IPS-18a (cell line): Measurements from ENCODE around the gene ZPR1.

Source experiments
- H3K27ac ChIP-seq: one replicate; pipeline ENCODE4 v1.5.1; 2013; ENCODE audit warnings: low read length
- H3K27me3 ChIP-seq: one replicate; pipeline ENCODE4 v1.6.1; 2013; ENCODE audit warnings: mild to moderate bottlenecking, low read length; ENCODE audit not compliant: control insufficient read depth, insufficient read depth
- H3K36me3 ChIP-seq: one replicate; pipeline ENCODE4 v1.6.1; 2013; ENCODE audit warnings: low read depth, low read length; ENCODE audit not compliant: control insufficient read depth
- H3K4me1 ChIP-seq: one replicate; pipeline ENCODE4 v1.6.1; 2013; ENCODE audit warnings: low read depth, low read length; ENCODE audit not compliant: control insufficient read depth
- H3K4me3 ChIP-seq: one replicate; pipeline ENCODE4 v1.5.1; 2013; ENCODE audit warnings: low read length
- H3K9ac ChIP-seq: one replicate; pipeline ENCODE4 v1.6.1; 2013; ENCODE audit warnings: mild to moderate bottlenecking, low read length, moderate library complexity
- H3K9me3 ChIP-seq: one replicate; pipeline ENCODE4 v1.6.1; 2013; ENCODE audit warnings: low read depth, low read length; ENCODE audit not compliant: control insufficient read depth

ZPR1 gene

GRCh38 chr11:116790167-116791001 lies 2.6 kb upstream of the ZPR1 start:
- Histone ChIP-seq H3K27me3 (peaks cover 6% of the 10 kb centered on the region), H3K9ac (no peak overlapping the region), H3K4me1 (no peaks in the 10 kb centered on the region), H3K36me3 (peaks cover 14% of the 10 kb centered on the region), H3K9me3 (no peaks in the 10 kb centered on the region), H3K27ac (no peak overlapping the region), H3K4me3 (no peak overlapping the region)

GRCh38 chr11:116788975-116789374 lies 1.2 kb upstream of the ZPR1 start:
- Histone ChIP-seq H3K9me3 (no peaks in the 10 kb centered on the region), H3K27ac (no peak overlapping the region), H3K4me1 (no peaks in the 10 kb centered on the region), H3K9ac (no peak overlapping the region), H3K27me3 (peaks cover 6% of the 10 kb centered on the region), H3K4me3 (no peak overlapping the region), H3K36me3 (peaks cover 28% of the 10 kb centered on the region)

GRCh38 chr11:116788534-116788933 lies 711 bp upstream of the ZPR1 start:
- Histone ChIP-seq H3K9ac (peak overlapping the region; percentile 60), H3K36me3 (peaks cover 33% of the 10 kb centered on the region), H3K27me3 (peaks cover 6% of the 10 kb centered on the region), H3K9me3 (no peaks in the 10 kb centered on the region), H3K4me3 (peak overlapping the region; percentile 76), H3K4me1 (no peaks in the 10 kb centered on the region), H3K27ac (no peak overlapping the region)

- Histone ChIP-seq H3K4me1 (no peaks in the 10 kb centered on the region), H3K4me3 (peak overlapping the region; percentile 76), H3K27me3 (peaks cover 6% of the 10 kb centered on the region), H3K9me3 (no peaks in the 10 kb centered on the region), H3K27ac (no peak overlapping the region), H3K36me3 (peaks cover 44% of the 10 kb centered on the region), H3K9ac (peak overlapping the region; percentile 60)
Measured at GRCh38 chr11:116787436-116787785, 412 bp downstream of the ZPR1 start.

- H3K9ac ChIP-seq: peak overlapping the region; percentile 60
- H3K36me3 ChIP-seq: peaks cover 48% of the 10 kb centered on the region
- H3K27ac ChIP-seq: no peak overlapping the region
- no peaks in the 10 kb centered on the region for H3K9me3 ChIP-seq
- H3K4me1 ChIP-seq: no peaks in the 10 kb centered on the region
- H3K27me3 ChIP-seq: peaks cover 6% of the 10 kb centered on the region
- peak overlapping the region; percentile 76 for H3K4me3 ChIP-seq
Measured at GRCh38 chr11:116786966-116787365, 857 bp downstream of the ZPR1 start.

- no peaks in the 10 kb centered on the region for H3K9me3 ChIP-seq
- H3K9ac ChIP-seq: no peak overlapping the region
- peaks cover 52% of the 10 kb centered on the region for H3K36me3 ChIP-seq
- no peak overlapping the region for H3K27ac ChIP-seq
- peaks cover 6% of the 10 kb centered on the region for H3K27me3 ChIP-seq
- H3K4me1 ChIP-seq: no peaks in the 10 kb centered on the region
- H3K4me3 ChIP-seq: no peak overlapping the region
Measured at GRCh38 chr11:116786326-116786725, 1.5 kb downstream of the ZPR1 start.

- H3K9me3 ChIP-seq: no peaks in the 10 kb centered on the region
- H3K4me3 ChIP-seq: no peak overlapping the region
- H3K4me1 ChIP-seq: no peaks in the 10 kb centered on the region
- no peak overlapping the region for H3K27ac ChIP-seq
- peaks cover 86% of the 10 kb centered on the region for H3K36me3 ChIP-seq
- H3K9ac ChIP-seq: no peak overlapping the region
- H3K27me3 ChIP-seq: no peaks in the 10 kb centered on the region
Measured at GRCh38 chr11:116782728-116783127, 5.1 kb downstream of the ZPR1 start.

- peaks cover 5% of the 10 kb centered on the region for H3K4me1 ChIP-seq
- peaks cover 67% of the 10 kb centered on the region for H3K36me3 ChIP-seq
Measured at GRCh38 chr11:116778556-116778955, 9.3 kb downstream of the ZPR1 start.

GRCh38 chr11:116777056-116777455 lies 10.8 kb downstream of the ZPR1 start:
- no peaks in the 10 kb centered on the region for H3K9me3 ChIP-seq
- peaks cover 7% of the 10 kb centered on the region for H3K4me1 ChIP-seq
- H3K36me3 ChIP-seq: peaks cover 52% of the 10 kb centered on the region
- no peak overlapping the region for H3K4me3 ChIP-seq
- H3K9ac ChIP-seq: no peak overlapping the region
- no peaks in the 10 kb centered on the region for H3K27me3 ChIP-seq
- H3K27ac ChIP-seq: no peak overlapping the region

More at GRCh38 chr11:116778556-116778955, 9.3 kb downstream of the ZPR1 start:
- no peaks in the 10 kb centered on the region for H3K9me3 ChIP-seq
- H3K9ac ChIP-seq: no peak overlapping the region
- H3K27ac ChIP-seq: no peak overlapping the region
- no peaks in the 10 kb centered on the region for H3K27me3 ChIP-seq
- H3K4me3 ChIP-seq: no peak overlapping the region

- no peak overlapping the region for H3K4me3 ChIP-seq
- H3K9me3 ChIP-seq: no peaks in the 10 kb centered on the region
- H3K36me3 ChIP-seq: peaks cover 49% of the 10 kb centered on the region
- peaks cover 12% of the 10 kb centered on the region for H3K4me1 ChIP-seq
- H3K27me3 ChIP-seq: no peaks in the 10 kb centered on the region
- no peak overlapping the region for H3K27ac ChIP-seq
- no peak overlapping the region for H3K9ac ChIP-seq
Measured at GRCh38 chr11:116776522-116776984, 11.3 kb downstream of the ZPR1 start.

- no peaks in the 10 kb centered on the region for H3K27me3 ChIP-seq
- H3K4me3 ChIP-seq: no peak overlapping the region
- H3K27ac ChIP-seq: no peak overlapping the region
- H3K36me3 ChIP-seq: peaks cover 43% of the 10 kb centered on the region
- H3K9ac ChIP-seq: no peak overlapping the region
- H3K9me3 ChIP-seq: no peaks in the 10 kb centered on the region
- peaks cover 17% of the 10 kb centered on the region for H3K4me1 ChIP-seq
Measured at GRCh38 chr11:116775975-116776374, 11.8 kb downstream of the ZPR1 start.

GRCh38 chr11:116774661-116775060 lies 13.2 kb downstream of the ZPR1 start:
- Histone ChIP-seq H3K9me3 (no peaks in the 10 kb centered on the region), H3K9ac (no peak overlapping the region), H3K4me1 (peaks cover 18% of the 10 kb centered on the region), H3K36me3 (peaks cover 33% of the 10 kb centered on the region), H3K27me3 (no peaks in the 10 kb centered on the region), H3K27ac (no peak overlapping the region), H3K4me3 (no peak overlapping the region)
